Lower leg skin (tissue), 3 donors: ENCODE results near the gene CALCA.

Experiments
- CTCF ChIP-seq, 3 donors: fragments of 450-650 bp; IDR thresholded peaks; one replicate each; pipeline ENCODE4 v1.5.1; 2016; ENCODE audit warnings: antibody characterized with exemption in 3 of 3, mild to moderate bottlenecking in 3 of 3, moderate library complexity in 2 of 3
- POLR2A ChIP-seq, 2 donors: fragments of 450-650 bp; IDR thresholded peaks; one replicate each; pipeline ENCODE4 v1.6.1; 2016 to 2017; ENCODE audit warnings: antibody characterized with exemption in 2 of 2, mild to moderate bottlenecking in 1 of 2, moderate library complexity in 1 of 2

- TF ChIP-seq CTCF (IDR thresholded peaks at IDR 0.05) (no peak), POLR2A (IDR thresholded peaks at IDR 0.05) (no peak)
Measured at GRCh38 chr11:14924318-14924717, 47.8 kb downstream of the CALCA start.
